GM18502 (cell line): Measurements from ENCODE around the gene AKR7A3.
"Not testable (repeated sequence)": the region's sequence is repeated elsewhere in the genome, so short reads cannot be mapped to it uniquely, and the experiment has no call there.

ENCODE experiments used
- ATAC-seq: cut with Tn5 transposase; IDR thresholded peaks from one replicate; pipeline ENCODE4 v1.9.1; 2021; ENCODE audit warnings: mild to moderate bottlenecking; ENCODE audit not compliant: unreplicated experiment, poor library complexity

The AKR7A3 gene

DNA sequence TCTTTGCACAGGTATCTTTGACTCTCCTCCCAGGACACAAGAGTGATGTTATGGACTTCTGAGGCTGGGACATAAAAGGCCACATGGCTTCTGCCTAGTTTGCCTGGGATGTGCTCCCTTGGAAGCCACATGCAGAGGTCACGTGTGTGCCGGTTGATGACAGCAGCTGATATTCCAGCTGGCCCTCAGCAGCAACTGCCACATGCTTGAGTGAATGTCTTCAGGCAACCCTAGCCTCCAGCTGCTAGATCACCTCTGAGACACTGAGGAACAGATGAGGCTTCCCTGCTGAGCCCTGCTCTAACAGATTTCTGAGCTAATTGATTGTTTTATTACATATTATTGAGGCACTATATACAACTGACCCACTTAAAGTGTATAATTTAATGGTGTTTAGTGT, 11.6 kb upstream of the AKR7A3 start:
- ATAC-seq, result no peak

DNA sequence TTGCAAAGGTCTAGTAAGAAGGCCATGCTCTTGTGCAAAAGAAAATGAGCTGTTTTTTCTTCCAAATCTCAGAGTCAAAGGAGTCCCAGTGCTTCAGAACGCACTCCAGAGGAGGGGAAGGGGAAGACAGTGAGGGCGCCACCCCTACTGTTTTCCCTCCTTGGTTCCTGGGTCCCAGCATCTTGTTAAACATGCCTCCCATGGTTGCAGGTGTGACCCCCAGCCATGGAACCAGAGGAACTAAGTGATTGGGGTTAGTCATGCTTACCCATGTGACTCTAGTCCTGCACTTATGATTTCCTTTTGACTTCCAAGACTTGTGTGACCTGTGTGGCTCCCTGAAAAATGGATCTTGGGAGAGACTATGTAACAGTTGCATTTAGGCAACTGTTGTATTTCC, 6.1 kb upstream of the AKR7A3 start:
- no peak for ATAC-seq

DNA sequence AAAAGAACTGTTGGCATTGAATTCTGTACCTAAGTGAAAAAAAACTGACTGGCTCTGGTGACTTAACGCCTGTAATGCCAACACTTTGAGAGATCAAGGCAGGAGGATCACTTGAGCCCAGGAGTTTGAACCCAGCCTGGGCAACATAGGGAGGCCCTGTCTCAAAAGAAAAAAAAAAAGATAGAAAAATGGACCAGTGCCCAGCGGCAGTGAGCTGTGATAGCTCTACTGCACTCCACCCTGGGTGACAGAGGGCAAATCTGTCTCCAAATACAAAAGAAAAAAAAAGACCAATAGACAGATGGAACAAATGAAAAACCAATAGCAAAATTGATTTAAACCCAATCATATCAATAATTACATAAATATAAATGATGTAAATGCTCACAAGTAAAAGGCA, 674 bp upstream of the AKR7A3 start:
- ATAC-seq, result no peak

DNA sequence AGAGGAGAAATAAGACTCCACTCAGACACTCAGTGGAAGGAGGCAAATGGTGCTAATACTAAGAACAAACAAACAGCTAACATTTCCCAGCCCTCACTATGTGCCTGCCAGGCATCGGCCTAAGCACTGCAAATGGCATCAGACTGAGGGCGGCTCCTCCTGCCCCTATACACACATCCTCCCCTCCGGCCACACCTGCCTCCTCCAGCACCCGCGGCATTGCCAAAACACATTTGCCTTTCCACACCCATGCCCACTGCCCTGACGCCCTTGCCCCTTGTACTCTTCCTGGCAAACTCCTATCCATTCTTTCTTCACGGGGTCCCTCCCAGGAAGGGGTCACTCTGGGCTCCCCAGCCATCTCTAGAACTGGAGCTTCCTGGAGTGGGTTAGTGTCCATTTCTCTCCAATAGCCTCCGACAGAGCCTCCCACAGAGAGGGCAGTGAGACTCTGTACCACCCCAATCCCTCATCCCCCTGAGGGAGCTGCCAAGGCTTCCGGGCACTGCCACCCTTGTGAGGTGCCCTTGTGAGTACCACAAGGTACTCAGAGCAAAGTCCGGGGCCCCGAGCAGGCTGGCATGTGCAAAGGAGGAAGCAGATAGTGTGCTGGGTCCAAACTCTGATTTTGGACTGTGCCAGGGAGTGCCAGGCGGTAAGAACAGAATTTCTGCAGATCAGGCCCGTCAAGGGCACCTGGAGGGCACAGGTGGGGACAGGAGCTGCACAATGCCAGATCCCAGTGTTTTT, 959 bp downstream of the AKR7A3 start:
- ATAC-seq, result no peak

DNA sequence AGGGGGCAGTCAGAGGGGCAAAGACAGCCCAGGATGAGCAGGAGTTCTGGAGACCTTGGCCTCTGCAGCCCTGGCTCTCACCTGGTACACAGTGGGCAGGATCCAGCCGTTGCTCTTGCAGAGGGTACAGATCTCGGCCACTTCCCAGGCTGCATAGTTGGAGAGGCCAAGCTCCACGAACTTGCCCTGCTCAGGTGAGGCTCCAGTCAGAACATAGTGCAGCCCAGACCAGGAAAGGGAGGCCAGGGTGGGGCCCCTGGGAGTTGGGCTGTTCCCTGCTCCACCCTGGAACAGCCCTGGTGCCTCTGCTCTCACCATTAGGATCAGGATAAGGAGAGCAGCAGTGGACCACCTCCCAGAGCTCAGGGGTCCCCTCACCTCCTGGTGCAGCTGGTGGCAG, 2.8 kb downstream of the AKR7A3 start:
- ATAC-seq, result not testable (repeated sequence)

DNA sequence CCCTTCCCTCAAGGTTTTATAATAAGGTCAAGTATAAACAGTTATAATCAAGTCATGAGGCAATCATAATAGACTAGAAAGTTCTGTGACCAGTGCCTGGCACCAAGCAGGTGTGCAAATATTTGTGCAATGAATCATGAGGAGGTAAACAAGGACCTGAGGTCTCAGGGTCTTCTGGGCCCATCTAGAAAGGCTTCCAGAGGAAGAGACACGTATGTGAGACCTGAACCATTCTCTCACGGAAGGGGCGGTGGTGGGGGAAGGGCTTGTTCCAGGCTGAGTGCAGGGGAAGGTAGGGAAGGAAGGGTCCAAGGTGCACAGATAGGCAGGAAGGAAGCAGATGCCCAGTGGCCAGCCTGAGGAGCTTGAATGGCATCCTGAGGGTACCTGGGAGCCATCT, 3.2 kb downstream of the AKR7A3 start:
- not testable (repeated sequence) for ATAC-seq

DNA sequence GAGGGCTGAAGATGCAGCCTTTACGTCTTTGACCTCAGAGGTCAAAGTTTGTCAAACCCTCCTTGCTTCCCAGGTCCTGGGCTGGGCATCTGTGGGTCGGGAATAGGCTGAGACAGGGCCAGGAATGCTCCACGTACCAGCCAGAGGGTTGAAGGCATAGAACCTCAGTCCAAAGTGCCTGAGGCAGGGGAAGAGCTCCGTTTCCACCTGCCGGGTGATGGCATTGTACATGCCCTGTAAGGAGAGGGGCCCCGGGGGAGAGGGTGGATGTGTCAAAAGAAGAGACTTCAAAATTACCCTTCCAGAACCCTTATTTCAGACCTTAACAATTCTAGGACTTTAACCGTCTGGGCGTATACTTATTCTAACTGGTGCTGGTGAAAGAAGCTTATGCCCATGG, 3.7 kb downstream of the AKR7A3 start:
- no peak for ATAC-seq

DNA sequence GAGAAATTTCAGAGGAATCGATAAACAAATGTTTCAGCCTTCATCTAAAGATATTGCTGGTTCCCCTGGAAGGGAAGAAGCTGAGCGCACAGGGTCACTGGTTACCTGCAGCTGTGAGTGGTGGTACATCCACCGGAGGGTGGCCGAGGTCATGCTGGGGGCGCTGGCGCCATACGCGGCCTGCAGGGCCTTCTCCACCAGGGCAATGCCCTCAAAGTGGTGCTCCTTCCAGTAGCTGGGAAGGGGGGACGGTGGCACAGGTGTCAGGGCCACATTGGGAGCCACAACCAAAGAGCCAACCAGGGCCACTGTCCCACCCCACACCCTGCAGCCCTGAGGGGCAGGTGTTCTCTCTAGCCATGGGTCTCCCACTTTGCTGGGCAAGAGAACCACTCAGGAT, 4.7 kb downstream of the AKR7A3 start:
- no peak for ATAC-seq

DNA sequence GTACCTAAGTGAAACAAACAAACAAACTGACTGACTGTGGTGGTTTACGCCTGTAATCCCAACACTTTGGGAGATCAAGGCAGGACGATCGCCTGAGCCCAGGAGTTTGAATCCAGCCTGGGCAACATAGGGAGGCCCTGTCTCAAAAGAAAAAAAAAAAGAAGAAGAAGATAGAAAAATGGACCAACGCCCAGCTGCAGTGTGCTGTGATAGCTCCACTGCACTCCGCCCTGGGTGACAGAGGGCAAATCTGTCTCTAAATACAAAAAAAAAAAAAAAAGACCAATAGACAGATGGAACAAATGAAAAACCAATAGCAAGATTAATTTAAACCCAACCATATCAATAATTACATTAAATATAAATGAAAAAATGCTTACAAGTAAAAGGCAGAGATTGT, 13.9 kb downstream of the AKR7A3 start:
- no peak for ATAC-seq

DNA sequence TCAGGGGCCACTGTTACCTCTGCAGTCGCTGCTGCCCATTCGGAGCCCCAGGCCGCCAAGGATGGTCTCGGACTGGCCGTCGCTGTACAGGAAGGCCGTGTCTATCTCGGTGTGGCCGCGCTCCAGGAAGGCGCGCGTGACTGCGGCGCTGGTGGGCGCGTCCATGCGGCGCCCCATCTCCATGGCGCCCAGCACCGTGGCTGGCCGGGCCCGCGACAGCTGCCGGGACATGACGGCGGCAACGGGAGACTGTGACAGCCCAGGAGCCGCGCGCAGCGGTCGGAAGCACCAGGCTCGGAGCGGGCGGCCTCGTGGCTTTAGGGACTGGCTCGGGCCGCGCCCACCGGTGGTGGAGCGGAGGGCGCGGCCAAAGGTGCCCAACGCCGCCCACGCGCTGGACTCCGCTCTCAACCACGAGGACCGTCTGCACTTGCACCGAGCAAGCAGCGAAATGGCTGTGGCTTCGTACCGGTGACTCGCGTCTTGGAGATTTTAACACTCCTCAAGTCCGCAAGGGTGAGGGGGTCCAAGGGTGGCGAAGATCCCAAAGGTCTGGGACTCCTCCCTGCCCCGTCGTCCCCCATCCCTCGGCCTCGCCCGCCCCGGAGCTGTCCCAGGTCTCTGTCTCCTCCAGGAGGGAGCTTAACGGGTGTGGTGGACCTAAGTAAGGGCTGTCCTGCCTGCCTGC, 14.6 kb downstream of the AKR7A3 start:
- not testable (repeated sequence) for ATAC-seq

DNA sequence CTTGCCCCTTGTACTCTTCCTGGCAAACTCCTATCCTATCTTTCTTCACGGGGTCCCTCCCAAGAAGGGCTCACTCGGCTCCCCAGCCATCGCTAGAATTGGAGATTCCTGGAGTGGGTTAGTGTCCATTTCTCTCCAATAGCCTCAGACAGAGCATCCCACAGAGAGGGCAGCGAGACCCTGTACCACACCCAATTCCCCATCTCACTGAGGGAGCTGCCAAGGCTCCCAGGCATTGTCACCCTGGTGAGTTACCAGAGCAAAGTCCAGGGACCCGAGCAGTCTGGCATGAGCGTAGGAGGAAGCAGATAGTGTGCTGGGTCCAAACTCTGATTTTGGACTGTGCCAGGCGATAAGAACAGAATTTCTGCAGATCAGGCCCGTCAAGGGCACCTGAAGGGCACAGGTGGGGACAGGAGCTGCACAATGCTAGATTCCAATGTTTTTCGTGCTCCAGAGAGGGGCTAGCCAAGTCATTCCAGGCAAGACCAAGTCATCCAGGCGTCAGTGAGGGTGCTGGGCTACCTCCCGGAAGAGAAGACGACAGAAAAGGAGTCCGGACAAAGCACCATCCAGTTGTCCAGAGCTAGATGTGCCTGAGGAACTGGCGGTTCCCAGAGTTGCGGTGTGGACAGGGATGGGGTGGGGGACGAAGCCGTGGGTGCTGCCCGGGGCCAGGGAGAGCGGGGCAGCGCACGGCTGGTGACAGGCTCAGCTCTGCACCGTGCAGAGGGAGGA, 15.3 kb downstream of the AKR7A3 start:
- no peak for ATAC-seq

DNA sequence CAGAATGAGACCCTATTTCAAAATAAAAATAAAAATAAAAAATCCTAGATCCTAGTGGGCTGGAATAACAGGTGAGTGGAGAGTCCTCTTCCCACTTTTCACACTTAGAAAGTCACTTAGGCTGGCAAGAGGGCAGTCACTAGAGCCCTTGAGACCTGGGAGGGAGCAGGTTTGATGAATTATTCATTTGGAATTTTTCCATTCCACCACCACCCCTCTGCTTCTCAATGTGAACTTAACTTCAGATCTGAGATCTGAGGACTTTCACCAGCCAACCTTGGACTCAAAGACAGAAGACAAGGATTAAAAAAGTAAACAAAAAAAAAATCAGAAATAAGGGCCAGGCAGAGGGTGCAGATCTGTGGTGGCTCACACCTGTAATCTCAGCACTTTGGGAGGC, 16.5 kb downstream of the AKR7A3 start:
- no peak for ATAC-seq

DNA sequence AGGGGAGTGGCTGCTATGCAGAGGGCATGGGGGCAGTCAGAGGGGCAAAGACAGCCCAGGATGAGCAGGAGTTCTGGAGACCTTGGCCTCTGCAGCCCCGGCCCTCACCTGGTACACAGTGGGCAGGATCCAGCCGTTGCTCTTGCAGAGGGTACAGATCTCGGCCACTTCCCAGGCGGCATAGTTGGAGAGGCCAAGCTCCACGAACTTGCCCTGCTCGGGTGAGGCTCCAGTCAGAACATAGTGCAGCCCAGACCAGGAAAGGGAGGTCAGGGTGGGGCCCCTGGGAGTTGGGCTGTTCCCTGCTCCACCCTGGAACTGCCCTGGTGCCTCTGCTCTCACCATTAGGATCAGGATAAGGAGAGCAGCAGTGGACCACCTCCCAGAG, 18.2 kb downstream of the AKR7A3 start:
- not testable (repeated sequence) for ATAC-seq

DNA sequence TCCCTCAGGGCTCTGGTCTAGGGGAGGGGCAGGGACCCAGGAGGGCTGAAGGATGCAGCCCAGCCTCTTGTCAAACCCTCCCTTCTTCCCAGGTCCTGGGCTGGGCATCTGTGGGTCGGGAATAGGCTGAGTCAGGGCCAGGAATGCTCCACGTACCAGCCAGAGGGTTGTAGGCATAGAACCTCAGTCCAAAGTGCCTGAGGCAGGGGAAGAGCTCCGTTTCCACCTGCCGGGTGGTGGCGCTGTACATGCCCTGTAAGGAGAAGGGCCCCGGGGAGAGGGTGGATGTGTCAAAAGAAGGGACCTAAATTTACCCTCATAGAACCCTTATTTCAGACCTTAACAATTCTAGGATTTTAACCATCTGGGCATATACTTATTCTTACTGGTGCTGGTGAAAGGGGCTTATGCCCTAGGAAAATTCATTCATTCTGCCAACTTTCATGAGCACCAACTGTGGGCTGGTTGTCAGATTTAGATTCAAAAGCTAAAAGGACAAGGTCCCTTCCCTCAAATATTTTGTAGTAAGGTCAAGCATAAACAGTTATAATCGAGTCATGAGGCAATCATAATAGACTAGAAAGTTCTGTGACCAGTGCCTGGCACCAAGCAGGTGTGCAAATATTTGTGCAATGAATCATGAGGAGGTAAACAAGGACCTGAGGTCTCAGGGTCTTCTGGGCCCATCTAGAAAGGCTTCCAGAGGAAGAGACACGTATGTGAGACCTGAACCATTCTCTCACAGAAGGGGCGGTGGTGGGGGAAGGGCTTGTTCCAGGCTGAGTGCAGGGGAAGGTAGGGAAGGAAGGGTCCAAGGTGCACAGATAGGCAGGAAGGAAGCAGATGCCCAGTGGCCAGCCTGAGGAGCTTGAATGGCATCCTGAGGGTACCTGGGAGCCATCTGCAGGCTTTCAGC, 18.9 kb downstream of the AKR7A3 start:
- not testable (repeated sequence) for ATAC-seq

DNA sequence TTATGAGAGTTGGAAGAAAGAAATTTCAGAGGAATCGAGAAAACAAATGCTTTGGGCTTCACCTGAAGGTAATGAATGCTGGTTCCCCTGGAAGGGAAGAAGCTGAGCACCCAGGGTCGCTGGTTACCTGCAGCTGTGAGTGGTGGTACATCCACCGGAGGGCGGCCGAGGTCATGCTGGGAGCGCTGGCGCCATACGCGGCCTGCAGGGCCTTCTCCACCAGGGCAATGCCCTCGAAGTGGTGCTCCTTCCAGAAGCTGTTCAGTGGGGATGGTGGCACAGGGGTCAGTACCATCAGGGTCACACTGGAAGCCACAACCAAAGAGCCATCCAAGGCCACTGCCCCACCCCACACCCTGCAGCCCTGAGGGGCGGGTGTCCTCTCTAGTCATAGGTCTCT, 20.1 kb downstream of the AKR7A3 start:
- ATAC-seq, result no peak

DNA sequence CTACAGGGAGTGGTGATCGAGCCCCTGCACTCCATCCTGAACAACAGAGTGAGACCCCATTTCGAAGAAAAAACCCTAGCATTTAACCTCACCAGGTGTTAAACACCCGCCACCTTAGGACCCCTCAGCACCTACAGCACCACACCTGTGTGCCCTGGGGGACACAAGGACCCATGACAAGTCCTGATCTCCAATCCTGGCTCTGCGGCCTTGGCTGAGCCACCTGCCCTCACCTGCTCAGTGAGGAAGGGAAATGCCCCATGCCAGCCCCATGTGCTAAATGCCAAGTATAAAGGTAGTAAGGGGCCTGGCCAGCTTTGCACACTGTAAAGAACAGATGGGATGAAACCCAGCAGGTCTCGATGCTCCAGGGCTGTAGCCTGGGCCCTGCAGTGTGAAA, 25.8 kb downstream of the AKR7A3 start:
- ATAC-seq, result no peak

DNA sequence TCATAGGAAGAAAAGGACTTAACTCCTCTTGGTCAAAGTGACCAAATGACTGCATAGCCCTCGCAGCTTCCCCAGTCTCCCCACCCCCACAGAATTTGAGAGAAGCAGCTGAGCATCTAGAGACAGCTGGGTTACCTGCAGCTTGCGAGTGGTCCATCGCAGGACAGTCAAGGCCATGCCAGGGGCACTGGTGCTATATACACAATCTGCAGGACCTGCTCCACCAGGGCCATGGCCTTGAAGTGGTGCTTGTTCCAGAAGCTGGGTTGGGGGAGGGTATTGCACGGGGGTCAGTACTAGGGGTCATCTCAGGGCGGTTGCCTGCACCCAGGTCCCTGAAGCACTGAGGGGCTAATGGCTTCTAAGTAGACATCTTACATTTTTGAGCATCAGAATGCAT, 26.5 kb downstream of the AKR7A3 start:
- ATAC-seq, result no peak

DNA sequence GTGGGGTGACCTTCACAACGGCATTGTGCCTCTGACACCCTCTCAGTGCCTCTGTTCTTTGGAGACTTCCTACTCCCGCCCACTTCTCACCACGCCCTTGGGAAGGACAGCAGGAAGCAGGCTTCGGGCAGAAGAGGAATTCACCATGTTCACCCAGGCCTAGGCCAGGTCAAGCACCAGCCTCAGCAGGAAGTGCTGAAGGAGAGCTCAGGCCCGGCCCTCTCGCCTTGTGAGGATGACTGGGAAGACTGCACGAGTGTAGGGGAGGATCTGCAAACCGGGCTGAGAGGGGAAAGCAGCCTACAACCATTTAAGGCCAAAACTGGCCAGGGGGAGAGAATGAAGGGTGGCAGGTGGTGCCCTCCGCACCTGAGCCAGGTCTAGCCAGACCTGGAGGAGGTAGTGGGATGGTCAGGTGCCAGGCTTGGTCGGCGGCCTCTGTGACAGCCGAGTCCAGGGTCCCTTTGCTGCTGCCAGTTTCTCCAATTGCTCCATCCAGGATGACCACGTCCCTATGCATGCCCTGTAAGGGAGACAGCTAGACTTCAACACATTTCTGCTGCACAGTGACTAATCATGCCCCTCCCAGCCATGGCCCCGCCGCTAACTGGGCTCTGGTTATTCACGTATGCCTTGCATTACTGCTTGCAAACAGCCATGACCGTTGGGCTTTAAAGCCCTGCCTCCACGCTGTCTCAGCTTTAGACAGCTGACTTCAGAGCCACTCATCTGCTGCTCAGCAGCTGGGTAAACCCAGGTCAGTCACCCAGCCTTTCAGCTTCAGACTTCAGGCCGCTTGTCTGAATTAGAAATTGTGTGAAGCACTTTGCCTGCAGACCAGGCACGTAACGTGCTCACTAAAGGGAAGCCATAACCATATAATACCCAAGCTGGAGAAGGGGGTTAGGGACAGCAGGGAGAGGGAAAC, 28.1 kb downstream of the AKR7A3 start:
- ATAC-seq, result no peak

DNA sequence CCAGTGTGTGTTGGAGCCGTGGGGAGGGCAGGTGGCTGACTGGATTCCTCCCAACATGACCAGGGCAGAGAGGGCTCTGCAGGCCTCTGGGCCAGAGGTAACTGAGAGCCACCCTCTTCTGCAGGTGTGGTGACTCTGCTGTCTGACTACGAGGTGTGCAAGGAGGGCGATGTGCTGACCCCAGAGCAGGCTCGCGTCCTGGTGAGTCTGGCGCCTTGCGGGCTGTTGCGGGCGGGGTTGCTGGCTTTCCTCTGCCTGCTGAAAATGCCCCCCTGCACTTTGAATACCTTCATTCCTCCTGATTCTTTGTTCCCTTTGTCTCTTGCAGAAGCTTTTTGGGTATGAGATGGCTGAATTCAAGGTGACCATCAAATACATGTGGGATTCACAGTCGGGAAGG, 30.2 kb downstream of the AKR7A3 start:
- ATAC-seq, result no peak
